Measurements from ENCODE around the gene DEPDC7.

- TF ChIP-seq, protein P1, sequence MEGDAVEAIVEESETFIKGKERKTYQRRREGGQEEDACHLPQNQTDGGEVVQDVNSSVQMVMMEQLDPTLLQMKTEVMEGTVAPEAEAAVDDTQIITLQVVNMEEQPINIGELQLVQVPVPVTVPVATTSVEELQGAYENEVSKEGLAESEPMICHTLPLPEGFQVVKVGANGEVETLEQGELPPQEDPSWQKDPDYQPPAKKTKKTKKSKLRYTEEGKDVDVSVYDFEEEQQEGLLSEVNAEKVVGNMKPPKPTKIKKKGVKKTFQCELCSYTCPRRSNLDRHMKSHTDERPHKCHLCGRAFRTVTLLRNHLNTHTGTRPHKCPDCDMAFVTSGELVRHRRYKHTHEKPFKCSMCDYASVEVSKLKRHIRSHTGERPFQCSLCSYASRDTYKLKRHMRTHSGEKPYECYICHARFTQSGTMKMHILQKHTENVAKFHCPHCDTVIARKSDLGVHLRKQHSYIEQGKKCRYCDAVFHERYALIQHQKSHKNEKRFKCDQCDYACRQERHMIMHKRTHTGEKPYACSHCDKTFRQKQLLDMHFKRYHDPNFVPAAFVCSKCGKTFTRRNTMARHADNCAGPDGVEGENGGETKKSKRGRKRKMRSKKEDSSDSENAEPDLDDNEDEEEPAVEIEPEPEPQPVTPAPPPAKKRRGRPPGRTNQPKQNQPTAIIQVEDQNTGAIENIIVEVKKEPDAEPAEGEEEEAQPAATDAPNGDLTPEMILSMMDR (conservative IDR thresholded peaks at IDR 0.05; ENCODE audit: low read depth in 2 of 2) = no peak
- TF ChIP-seq STAT1 (IDR thresholded peaks at IDR 0.05; ENCODE audit: unreplicated experiment) (no peak), NANOG (IDR thresholded peaks at IDR 0.05; ENCODE audit: borderline replicate concordance) (no peak), POLR2AphosphoS5 (IDR thresholded peaks at IDR 0.05; ENCODE audit: low read depth) (no peak), EZH2phosphoT487 (IDR thresholded peaks at IDR 0.05; ENCODE audit: unreplicated experiment) (no peak), EZH2 (IDR thresholded peaks at IDR 0.05; ENCODE audit: low read depth, unreplicated experiment) (no peak), JUNB (IDR thresholded peaks at IDR 0.05; ENCODE audit: unreplicated experiment) (no peak), ETS1 (IDR thresholded peaks at IDR 0.05) (no peak), ZNF331 (CRISPR knock-in tag; IDR thresholded peaks at IDR 0.05; ENCODE audit: low read depth) (no peak), ZNF114 (CRISPR knock-in tag; IDR thresholded peaks at IDR 0.05) (no peak)
- TF ChIP-seq, protein P2, sequence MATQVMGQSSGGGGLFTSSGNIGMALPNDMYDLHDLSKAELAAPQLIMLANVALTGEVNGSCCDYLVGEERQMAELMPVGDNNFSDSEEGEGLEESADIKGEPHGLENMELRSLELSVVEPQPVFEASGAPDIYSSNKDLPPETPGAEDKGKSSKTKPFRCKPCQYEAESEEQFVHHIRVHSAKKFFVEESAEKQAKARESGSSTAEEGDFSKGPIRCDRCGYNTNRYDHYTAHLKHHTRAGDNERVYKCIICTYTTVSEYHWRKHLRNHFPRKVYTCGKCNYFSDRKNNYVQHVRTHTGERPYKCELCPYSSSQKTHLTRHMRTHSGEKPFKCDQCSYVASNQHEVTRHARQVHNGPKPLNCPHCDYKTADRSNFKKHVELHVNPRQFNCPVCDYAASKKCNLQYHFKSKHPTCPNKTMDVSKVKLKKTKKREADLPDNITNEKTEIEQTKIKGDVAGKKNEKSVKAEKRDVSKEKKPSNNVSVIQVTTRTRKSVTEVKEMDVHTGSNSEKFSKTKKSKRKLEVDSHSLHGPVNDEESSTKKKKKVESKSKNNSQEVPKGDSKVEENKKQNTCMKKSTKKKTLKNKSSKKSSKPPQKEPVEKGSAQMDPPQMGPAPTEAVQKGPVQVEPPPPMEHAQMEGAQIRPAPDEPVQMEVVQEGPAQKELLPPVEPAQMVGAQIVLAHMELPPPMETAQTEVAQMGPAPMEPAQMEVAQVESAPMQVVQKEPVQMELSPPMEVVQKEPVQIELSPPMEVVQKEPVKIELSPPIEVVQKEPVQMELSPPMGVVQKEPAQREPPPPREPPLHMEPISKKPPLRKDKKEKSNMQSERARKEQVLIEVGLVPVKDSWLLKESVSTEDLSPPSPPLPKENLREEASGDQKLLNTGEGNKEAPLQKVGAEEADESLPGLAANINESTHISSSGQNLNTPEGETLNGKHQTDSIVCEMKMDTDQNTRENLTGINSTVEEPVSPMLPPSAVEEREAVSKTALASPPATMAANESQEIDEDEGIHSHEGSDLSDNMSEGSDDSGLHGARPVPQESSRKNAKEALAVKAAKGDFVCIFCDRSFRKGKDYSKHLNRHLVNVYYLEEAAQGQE (IDR thresholded peaks at IDR 0.05; ENCODE audit: unreplicated experiment) = no peak
Measured at GRCh38 chr11:33044285-33044756, 28.6 kb downstream of the DEPDC7 start.
